ENCODE measurements around the gene PTGDR2. TPM values are rescaled to one million over a fixed set of nuclear protein-coding genes. Genes with fewer than 3 reads are reported as not detected.

Gene PTGDR2
- total RNA-seq, 2 donors from 2014 or later: 0.34 to 0.46 TPM

GRCh38 chr11:60801194-60801593, 54.6 kb downstream of the PTGDR2 start:
- Histone ChIP-seq H3K4me1 (replicated peaks) (no peaks in the 10 kb centered on the region), H3K9me3 (no peaks in the 10 kb centered on the region), H3K36me3 (no peaks in the 10 kb centered on the region), H3K27me3 (replicated peaks; ENCODE audit: insufficient read depth) (no peaks in the 10 kb centered on the region), H3K27ac (no peak overlapping the region), H3K4me3 (no peak overlapping the region)
- TF ChIP-seq POLR2A (IDR thresholded peaks at IDR 0.05) (no peak), POLR2AphosphoS5 (IDR thresholded peaks at IDR 0.05) (no peak), CTCF (IDR thresholded peaks at IDR 0.05) (no peak)
- 92% methylated on average over 10 of the region's 10 CpGs for WGBS
- DNase-seq (ENCODE audit: low spot score): no peak
- intact Hi-C loops (cut with DNase I): no loop called here

Other genes starting within 250 kb of the PTGDR2 start
- 1 to 10 TPM in 1 of 2 donors, under 1 TPM in 1; 0.68 to 1.1 TPM for gene MS4A8, start 156.3 kb downstream of the PTGDR2 start, total RNA-seq
- gene MS4A18, start 131.2 kb downstream of the PTGDR2 start, total RNA-seq: not detected
- not detected for gene MS4A15, start 99.1 kb downstream of the PTGDR2 start, total RNA-seq
- under 1 TPM in 1 of 2 donors, not detected in 1; 0.45 TPM for gene MS4A10, start 70.6 kb downstream of the PTGDR2 start, total RNA-seq
- 10 to 100 TPM; 48.7 to 56.7 TPM for gene CCDC86, start 13.8 kb downstream of the PTGDR2 start, total RNA-seq
- gene ZP1, start 11.6 kb upstream of the PTGDR2 start, total RNA-seq: under 1 TPM; 0.68 to 0.80 TPM
- gene PRPF19, start 50.6 kb upstream of the PTGDR2 start, total RNA-seq: 100 to 1,000 TPM; 147 to 181 TPM
- gene TMEM109, start 58.2 kb upstream of the PTGDR2 start, total RNA-seq: 100 to 1,000 TPM; 106 to 122 TPM
- gene TMEM132A, start 68.5 kb upstream of the PTGDR2 start, total RNA-seq: 10 to 100 TPM; 18.7 to 44.5 TPM
- 10 to 100 TPM in 1 of 2 donors, 1 to 10 TPM in 1; 3.3 to 19.4 TPM for gene SLC15A3, start 96.2 kb upstream of the PTGDR2 start, total RNA-seq
- 1 to 10 TPM in 1 of 2 donors, under 1 TPM in 1; 0.51 to 1.2 TPM for gene CD6, start 115.7 kb upstream of the PTGDR2 start, total RNA-seq
- under 1 TPM; 0.18 to 0.91 TPM for gene CD5, start 246.5 kb upstream of the PTGDR2 start, total RNA-seq